Activated T-cell treated with anti-CD3 and anti-CD28 coated beads, Interleukin-2, amount 50 U/mL, for 24 hours (primary cell): ENCODE measurements around the gene SLU7.

Experiments used
- DNase-seq: peaks from one replicate; pipeline ENCODE4 v3.0.0-alpha.2; 2020
- H3K27ac Mint-ChIP-seq: 2 replicates; pipeline ENCODE4 v1.8.0; 2020; ENCODE audit warnings: mild to moderate bottlenecking, mixed read lengths
- H3K27me3 Mint-ChIP-seq: 2 replicates; pipeline ENCODE4 v1.8.0; 2020; ENCODE audit warnings: mixed read lengths
- H3K36me3 Mint-ChIP-seq: 2 replicates; pipeline ENCODE4 v1.8.0; 2020; ENCODE audit warnings: low read depth, mixed read lengths
- H3K4me1 Mint-ChIP-seq: 2 replicates; pipeline ENCODE4 v1.8.0; 2020; ENCODE audit warnings: low read depth, mixed read lengths
- H3K4me3 Mint-ChIP-seq: 2 replicates; pipeline ENCODE4 v1.8.0; 2020; ENCODE audit warnings: mild to moderate bottlenecking, moderate library complexity, mixed read lengths
- H3K9me3 Mint-ChIP-seq: 2 replicates; pipeline ENCODE4 v1.8.0; 2020; ENCODE audit warnings: mixed read lengths

SLU7 gene

DNA sequence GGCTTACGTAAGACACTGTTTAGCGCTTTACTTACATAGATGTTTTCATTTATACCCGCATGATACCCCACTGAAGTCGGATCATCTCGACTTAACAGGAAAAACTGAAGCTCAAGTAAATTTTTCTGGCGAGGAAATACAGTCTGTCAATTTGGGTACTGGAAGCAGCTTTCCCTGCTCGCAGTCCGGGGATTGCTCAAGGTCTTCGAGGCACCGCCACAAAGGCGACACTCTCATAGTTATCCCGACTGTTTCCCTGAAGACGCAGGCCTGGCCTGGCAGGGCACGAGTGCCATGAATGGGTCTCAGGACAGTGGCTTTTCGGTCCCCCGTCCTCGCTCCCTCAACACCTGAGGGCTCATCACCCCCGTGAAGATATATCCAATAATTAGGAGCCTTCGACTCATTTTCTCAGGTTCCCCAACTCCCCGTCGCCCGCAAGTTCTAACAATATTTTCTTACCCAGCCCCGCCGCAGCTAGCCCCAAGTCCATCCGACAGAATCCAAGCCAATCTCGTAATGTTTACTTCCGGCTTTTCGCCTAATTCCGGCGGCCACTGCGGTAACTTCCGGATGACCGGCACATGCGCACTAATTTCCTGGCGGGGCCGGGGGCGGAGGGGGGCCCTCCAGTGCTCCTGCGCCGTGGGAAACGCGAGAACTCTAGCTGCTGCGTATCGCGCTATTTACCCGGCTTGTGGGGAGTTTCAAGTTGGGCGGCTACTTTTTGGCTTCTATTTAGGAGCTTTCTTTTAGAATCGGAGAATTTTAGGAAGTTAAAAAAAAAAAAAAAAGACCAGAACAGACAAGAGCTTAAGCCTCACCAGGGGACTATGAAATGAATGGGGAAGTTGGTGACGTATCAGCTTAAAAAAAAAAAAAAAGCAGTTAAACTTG is at the start of gene SLU7:
Gene SLU7, minus strand, starts transcription at position 521 of the 897 bp plus-strand sequence. CDS start 3,787 bp downstream, outside the sequence.
- Mint-ChIP-seq H3K9me3 (no peaks in the 10 kb centered on the region), H3K4me1 (peaks cover 65% of the 10 kb centered on the region), H3K27ac (peak within 1 kb of the TSS; percentile 97), H3K27me3 (no peaks in the 10 kb centered on the region), H3K36me3 (peaks cover 50% of the 10 kb centered on the region), H3K4me3 (peak within 1 kb of the TSS; percentile 95)
- DNase-seq = peak; percentile 96

DNA sequence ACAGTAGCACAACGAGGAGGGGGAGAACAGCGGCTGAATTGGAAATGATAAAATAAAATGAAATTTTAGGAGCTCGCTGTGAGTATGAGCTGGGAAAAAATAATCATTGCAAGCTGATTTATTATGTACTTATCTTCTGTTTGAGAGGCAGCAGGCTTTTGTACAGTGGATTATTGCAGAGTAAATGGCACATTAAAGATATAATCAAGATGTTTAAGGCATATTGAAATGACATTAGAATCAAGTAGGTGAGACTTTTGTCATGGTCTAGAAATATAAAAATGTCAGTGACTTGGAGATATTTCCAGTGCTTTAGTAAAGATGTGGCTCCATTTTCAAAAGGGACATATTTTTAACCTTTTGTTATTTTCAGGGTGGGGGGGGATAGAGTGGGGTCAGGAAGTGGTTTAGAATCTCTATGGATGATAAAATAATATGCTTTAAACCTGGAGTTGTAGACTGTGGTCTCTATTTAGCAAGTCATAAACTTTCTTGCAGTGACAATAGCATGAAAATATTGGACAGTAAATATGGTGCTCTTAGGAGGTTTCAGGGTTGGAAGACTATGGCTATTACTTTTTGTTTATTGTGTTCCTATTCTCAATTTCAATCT is 49.6 kb upstream of the SLU7 start:
- peak overlapping the region; percentile 93 for H3K4me3 Mint-ChIP-seq
- peaks cover 49% of the 10 kb centered on the region for H3K36me3 Mint-ChIP-seq
- H3K27ac Mint-ChIP-seq = peak overlapping the region; percentile 98
- no peaks in the 10 kb centered on the region for H3K9me3 Mint-ChIP-seq
- H3K27me3 Mint-ChIP-seq = no peaks in the 10 kb centered on the region
- DNase-seq = no peak
- peaks cover 87% of the 10 kb centered on the region for H3K4me1 Mint-ChIP-seq

DNA sequence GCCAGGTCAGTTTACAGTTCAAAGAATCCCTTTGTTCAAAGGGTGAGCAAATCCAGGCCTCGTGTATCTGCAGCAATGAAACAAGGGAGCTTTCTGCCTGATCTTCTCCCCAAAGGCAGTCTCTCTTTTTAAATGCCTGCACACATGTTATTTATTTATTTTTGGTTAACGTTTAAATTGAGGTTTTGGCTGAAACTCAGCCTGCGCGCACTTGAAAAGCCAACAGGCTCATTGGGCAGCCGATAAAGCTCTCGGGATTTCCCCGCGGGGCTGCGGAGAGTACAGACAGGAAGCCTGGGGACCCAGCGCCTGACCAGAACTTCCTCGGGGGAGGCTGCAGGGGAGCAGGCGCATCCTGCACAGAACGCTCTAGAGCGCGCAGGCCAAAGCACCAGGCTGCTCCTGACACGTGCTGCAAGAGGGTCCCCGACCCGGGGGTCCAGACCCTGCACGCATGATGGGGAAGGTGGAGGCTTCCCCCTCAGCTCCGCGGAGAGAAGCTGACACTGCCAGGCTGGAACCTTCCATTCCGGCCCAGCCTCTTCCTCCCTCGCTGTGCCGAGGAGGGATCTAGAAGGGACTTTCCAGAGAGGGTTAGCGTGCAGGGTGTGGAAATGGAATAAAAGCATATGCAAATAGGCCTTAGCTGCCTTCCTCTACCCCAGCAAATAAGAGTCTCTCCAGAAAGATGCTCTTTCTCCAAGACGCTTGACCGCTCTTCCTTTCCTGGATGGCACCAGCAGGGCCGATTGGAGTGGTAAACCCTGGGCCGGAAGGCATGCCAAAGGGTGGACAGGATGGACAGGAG is 48.9 kb upstream of the SLU7 start:
- peak overlapping the region; percentile 93 for H3K4me3 Mint-ChIP-seq
- DNase-seq = peak; percentile 87
- peaks cover 83% of the 10 kb centered on the region for H3K4me1 Mint-ChIP-seq
- peak overlapping the region; percentile 98 for H3K27ac Mint-ChIP-seq
- H3K27me3 Mint-ChIP-seq = no peaks in the 10 kb centered on the region
- no peaks in the 10 kb centered on the region for H3K9me3 Mint-ChIP-seq
- peaks cover 42% of the 10 kb centered on the region for H3K36me3 Mint-ChIP-seq

DNA sequence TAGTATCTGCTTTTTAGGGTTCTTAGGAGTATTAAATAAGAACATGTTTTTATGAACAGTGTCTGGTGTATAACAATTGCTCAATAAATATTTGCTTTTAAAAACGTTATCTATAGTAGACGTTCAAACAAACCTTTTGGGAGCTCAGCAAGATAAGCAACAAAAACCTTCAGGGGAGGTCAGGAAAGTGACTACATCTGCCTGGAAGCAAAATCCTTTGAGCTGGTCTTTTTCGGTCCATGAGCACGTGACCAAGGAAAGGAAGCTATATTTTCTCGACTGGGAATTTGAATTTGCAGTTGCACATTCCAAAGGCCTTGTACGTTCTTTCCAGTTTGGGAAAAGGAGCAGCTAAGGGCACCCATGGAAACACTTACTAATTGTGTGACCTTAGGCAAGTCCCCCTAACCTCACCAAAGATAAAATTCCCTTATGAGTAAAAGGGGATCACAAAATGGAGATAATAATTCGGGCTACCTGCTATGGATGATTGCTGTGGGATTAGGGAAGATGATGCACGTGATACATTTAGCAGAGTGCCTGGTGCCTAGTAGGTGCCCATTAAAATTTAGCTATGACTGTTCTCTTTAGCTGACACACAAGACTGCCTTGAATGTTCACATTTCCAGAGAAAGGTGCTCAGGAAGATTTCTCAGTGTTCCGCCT is 48.1 kb upstream of the SLU7 start:
- peaks cover 83% of the 10 kb centered on the region for H3K4me1 Mint-ChIP-seq
- no peak for DNase-seq
- no peaks in the 10 kb centered on the region for H3K27me3 Mint-ChIP-seq
- H3K27ac Mint-ChIP-seq = peak overlapping the region; percentile 98
- H3K9me3 Mint-ChIP-seq = no peaks in the 10 kb centered on the region
- H3K4me3 Mint-ChIP-seq = peak overlapping the region; percentile 93
- peaks cover 36% of the 10 kb centered on the region for H3K36me3 Mint-ChIP-seq

DNA sequence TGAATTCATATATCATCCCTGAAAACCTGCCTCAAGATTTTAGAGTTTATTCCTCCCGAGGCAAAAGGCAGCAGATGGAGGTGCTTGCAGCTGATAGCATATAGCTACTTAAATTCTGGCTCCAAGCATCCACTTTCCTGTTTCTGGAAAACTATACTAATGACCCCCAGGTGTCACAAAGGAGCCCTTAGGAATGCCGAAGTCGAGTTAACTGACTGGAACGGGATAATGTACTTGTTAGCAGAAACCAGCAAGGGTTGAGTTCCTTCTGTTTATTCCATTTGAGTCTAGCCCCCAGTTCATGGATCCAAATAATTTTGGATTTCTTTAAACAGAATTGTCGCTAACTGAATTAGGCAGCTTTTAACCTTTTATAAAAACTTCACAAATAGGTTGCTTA is 47.2 kb upstream of the SLU7 start:
- peaks cover 74% of the 10 kb centered on the region for H3K4me1 Mint-ChIP-seq
- no peaks in the 10 kb centered on the region for H3K9me3 Mint-ChIP-seq
- H3K36me3 Mint-ChIP-seq = peaks cover 29% of the 10 kb centered on the region
- H3K4me3 Mint-ChIP-seq = no peak overlapping the region
- H3K27me3 Mint-ChIP-seq = no peaks in the 10 kb centered on the region
- H3K27ac Mint-ChIP-seq = peak overlapping the region; percentile 98
- no peak for DNase-seq

DNA sequence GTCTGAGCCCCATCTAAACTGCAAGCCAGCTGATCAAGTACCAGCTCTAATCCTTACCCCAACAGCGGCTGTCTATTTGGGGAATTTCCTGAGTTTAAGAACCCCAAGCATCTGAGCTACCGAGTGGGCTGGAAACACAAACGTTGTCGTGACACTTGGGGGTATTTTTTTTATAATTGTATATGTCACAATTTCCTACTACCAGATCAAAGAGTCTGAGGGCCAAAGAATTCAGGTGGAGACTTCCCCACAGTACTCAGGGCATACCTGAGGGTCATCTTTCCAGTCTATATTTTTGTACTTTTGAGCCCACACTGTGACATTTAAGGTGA is 45.6 kb upstream of the SLU7 start:
- H3K4me1 Mint-ChIP-seq = peaks cover 68% of the 10 kb centered on the region
- no peaks in the 10 kb centered on the region for H3K27me3 Mint-ChIP-seq
- H3K4me3 Mint-ChIP-seq = peak overlapping the region; percentile 52
- no peaks in the 10 kb centered on the region for H3K9me3 Mint-ChIP-seq
- DNase-seq = no peak
- H3K27ac Mint-ChIP-seq = peak overlapping the region; percentile 87
- peaks cover 12% of the 10 kb centered on the region for H3K36me3 Mint-ChIP-seq

DNA sequence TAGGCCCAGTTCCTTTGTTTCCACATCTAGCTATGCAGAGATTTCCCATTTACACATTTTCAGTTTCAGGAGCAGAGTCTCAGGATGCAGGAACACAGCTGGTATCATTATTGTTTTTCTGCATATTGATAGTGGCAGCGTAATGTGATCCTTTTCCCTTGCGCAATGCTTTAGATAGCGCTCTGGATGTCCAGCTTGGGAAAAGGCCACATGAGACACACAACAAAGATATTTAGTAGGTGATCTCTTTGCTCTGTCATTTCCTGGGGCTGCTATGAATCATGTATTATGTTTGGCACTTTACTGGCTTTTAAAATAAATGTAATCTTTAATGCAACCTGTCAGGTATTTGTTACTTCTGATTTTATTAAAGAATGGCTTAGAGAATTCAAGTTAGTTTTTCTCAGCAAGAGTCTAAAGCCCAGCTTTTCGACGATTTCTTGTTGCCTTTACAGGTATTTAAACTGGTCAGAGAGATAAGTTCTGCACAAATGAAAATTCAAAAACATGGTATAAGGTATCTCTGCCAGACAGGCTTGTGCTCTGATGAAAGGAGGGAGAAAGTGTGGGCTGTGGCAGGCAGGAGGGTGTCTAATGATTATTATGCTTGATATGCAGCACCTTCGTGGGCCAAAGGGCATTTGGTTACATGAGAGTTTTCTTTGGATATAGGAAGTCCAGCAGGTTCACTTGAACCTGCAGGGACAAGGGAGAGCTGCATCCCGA is 45.0 kb upstream of the SLU7 start:
- no peaks in the 10 kb centered on the region for H3K27me3 Mint-ChIP-seq
- H3K27ac Mint-ChIP-seq = peak overlapping the region; percentile 87
- H3K36me3 Mint-ChIP-seq = peaks cover 7% of the 10 kb centered on the region
- no peak for DNase-seq
- H3K9me3 Mint-ChIP-seq = no peaks in the 10 kb centered on the region
- H3K4me1 Mint-ChIP-seq = peaks cover 71% of the 10 kb centered on the region
- peak overlapping the region; percentile 52 for H3K4me3 Mint-ChIP-seq

DNA sequence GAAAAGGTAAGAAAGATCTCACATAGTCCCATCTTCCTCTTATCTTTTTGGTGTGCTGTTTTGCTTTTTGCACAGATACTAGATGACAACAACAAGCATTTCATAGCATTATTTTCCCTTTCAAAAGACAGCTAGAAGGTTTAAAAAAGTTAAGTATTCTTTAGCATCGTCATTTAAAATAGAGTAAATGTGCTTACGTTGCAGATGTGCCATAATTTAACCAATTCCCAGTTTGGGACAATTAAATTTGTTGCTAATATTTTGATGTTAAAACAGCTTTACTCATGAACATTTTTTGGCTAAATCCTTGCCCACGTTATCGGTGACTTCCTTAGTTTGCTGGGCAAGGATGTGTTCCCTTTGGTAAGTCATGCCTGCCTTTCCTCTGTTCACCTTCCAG is 44.3 kb upstream of the SLU7 start:
- Mint-ChIP-seq H3K36me3 (peaks cover 2% of the 10 kb centered on the region), H3K4me1 (peaks cover 69% of the 10 kb centered on the region), H3K27ac (peak overlapping the region; percentile 72)

DNA sequence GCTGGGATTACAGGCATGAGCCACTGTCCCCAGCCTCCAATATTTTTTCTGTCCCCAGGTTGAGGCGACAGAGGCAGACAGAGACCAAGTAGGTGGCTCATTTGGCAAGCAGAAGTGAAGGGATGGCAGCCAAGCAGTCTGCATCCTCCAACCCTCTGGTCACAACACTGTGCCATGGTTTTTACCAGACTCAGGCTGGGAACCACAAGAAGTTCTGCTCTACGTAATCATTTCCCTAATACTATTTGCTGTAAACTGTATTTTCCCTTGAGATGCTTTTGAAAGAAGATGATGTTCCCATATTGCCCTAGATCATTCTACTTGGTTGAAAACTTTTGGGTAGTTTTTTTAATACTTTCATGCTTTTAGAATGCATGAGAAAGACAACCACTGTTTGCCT is 43.3 kb upstream of the SLU7 start:
- peak overlapping the region; percentile 12 for H3K27ac Mint-ChIP-seq
- H3K36me3 Mint-ChIP-seq = no peaks in the 10 kb centered on the region
- no peaks in the 10 kb centered on the region for H3K27me3 Mint-ChIP-seq
- no peak overlapping the region for H3K4me3 Mint-ChIP-seq
- peaks cover 60% of the 10 kb centered on the region for H3K4me1 Mint-ChIP-seq
- no peak for DNase-seq
- no peaks in the 10 kb centered on the region for H3K9me3 Mint-ChIP-seq

More for the DNA sequence above, 44.3 kb upstream of the SLU7 start:
- H3K4me3 Mint-ChIP-seq = no peak overlapping the region
- no peaks in the 10 kb centered on the region for H3K27me3 Mint-ChIP-seq
- H3K9me3 Mint-ChIP-seq = no peaks in the 10 kb centered on the region
- no peak for DNase-seq

DNA sequence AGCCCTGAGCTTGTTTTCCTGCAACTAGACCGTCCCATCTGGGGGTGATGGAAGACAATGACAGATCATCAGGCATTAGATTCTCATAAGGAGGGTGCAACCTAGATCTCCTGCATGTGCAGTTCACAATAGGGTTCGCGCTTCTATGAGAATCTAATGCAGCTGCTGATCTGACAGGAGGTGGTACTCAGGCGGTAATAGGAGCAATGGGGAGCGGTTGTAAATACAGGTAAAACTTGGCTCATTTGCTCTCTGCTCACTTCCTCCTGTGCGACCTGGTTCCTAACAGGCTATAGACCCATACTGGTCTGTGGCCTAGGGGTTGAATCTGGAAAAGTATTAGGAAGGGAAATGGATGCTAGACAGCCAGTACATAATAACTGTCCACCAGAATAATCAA is 42.5 kb upstream of the SLU7 start:
- DNase-seq = no peak
- Mint-ChIP-seq H3K36me3 (no peaks in the 10 kb centered on the region), H3K4me1 (peaks cover 54% of the 10 kb centered on the region), H3K4me3 (no peak overlapping the region), H3K27me3 (no peaks in the 10 kb centered on the region), H3K9me3 (no peaks in the 10 kb centered on the region), H3K27ac (no peak overlapping the region)

DNA sequence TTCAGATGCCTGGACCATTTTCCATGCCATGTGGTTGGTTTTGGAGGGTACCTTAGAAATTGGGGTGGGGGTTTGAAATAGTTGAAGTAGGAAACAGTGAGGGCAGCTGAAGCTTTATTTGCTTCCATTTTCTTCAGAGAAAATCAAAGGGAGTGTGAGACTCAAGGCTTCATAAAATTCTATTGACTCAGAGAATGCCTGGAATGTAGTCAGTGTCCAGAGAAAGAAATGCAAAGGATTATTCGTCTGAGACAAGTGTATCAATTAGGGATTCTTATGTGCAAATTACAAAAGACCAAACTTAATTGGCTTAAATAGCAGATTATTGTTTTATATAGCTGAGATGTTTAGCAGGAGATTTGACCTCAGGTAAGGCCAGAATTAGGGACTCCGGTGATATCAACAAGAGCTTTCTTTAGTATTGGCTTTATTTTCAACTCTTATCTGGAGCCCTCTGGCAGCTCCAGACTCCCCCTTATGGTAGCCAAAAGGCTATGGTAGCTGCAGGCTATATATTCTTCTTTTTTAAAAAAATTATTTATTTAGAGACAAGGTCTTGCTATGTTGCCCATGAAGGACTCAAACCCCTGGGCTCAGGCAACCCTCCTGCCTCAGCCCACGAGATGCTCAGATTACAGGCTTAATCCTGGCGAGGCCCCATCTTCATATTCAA is 41.6 kb upstream of the SLU7 start:
- H3K4me3 Mint-ChIP-seq = no peak overlapping the region
- H3K9me3 Mint-ChIP-seq = no peaks in the 10 kb centered on the region
- H3K27me3 Mint-ChIP-seq = no peaks in the 10 kb centered on the region
- no peaks in the 10 kb centered on the region for H3K36me3 Mint-ChIP-seq
- no peak for DNase-seq
- peaks cover 51% of the 10 kb centered on the region for H3K4me1 Mint-ChIP-seq
- H3K27ac Mint-ChIP-seq = no peak overlapping the region

DNA sequence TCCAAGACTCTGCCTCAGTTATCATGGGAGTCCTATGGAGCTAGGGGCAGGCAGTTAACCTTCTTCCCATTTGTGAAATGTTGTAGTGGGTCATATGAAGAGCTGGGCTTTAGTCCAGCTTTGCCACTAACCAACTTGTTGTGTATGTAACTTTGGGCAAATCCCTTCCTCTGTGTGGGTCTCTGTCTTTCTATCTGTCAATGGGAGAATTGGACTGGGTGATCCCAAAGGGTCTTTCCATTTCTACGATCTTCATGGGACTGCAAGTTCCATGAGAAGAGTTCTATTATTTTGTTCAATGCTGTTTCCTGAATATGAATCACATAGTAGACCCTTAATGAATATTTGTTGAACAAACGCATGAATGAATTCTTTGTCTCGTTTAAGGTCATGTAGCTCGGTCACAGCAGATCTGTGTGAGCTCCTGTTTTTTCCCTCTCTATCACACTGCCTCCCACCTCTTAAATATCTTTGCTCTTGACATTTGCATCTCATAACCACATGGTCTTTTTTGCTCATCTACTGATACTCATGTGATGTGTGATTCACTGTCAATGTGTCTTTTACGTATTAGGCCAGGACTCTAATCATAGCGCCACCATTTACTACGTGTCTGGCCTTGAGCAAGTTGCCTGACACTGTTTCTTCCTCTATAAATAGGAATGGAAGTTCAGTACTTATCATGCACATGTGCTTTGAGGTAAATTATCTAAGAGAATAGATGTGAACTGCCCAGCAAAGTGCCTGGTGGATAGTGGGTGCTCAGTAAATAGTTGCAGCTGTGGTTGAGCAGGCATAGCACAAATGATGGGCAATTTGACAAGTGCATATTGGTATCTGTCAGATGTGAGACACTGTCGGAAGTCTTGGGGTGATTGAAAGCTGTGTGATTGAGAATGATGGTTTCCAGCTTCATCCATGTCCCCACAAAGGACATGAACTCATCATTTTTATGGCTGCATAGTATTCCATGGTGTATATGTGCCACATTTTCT is 40.2 kb upstream of the SLU7 start:
- Mint-ChIP-seq H3K4me1 (peaks cover 40% of the 10 kb centered on the region), H3K27ac (peak overlapping the region; percentile 58), H3K27me3 (no peaks in the 10 kb centered on the region), H3K4me3 (no peak overlapping the region), H3K36me3 (no peaks in the 10 kb centered on the region), H3K9me3 (no peaks in the 10 kb centered on the region)
- DNase-seq = no peak
